Activated naive CD4-positive, alpha-beta T cell treated with anti-CD3 and anti-CD28 coated beads, Interleukin-2, amount 50 U/mL, for 16 hours (primary cell): ENCODE data around the gene MFAP4.

ENCODE experiments used
- DNase-seq: peaks from one replicate; pipeline ENCODE4 v3.0.0-alpha.2; 2020

MFAP4 gene

DNA sequence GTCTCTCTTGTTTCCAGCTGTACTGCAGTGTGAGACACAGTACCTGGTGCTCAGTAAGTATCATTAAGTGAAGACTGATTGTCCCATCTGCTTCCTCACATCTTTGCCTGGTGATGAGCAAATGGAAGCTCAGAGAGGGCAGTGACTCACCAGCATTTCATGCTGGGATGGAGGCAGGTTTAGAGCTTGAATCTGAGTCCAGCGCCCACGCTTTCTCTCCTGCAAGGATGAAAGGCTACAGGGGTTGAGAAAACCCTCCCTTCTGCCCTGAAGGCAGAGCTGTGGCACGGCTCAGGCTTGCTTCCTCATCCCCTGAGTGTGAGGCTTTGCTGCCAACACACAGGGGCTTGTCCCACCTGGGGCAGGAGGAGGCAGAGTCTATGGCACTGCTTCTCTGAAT is 22.5 kb upstream of the MFAP4 start:
- no peak for DNase-seq

DNA sequence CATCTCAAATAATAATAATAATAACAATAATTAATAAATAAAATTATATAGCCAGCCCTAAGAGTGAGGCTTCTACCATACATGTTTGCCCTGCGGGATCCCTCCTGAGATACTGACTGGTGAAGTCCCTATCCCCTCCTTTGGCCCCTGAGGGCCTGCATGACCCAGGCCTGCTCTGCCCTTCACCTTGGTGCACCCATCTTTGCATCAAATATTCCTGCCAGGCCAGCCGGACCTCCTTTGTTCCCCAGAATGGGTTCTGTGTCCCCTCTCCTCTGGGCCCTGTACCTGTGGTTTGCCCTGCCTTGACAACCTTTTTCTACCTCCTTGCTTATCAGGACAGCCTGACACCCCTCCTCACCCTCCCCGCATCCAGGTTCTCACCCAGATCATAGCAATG is 22.1 kb upstream of the MFAP4 start:
- DNase-seq, result no peak

DNA sequence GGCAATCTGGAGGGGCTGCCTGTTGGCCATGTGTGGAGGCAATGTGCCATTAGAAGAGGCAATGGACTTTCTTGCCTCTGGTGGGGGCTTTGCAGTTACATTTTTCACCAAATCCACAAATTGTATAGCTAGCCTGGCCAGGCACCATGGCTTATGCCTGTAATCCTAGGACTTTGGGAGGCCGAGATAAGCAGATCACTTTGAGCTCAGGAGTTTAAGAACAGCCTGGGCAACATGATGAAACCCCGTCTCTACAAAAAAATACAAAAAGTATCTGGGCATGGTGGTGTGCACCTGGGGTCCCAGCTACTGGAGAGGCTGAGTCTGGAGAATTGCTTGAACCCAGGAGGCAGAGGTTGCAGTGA is 21.3 kb upstream of the MFAP4 start:
- no peak for DNase-seq

DNA sequence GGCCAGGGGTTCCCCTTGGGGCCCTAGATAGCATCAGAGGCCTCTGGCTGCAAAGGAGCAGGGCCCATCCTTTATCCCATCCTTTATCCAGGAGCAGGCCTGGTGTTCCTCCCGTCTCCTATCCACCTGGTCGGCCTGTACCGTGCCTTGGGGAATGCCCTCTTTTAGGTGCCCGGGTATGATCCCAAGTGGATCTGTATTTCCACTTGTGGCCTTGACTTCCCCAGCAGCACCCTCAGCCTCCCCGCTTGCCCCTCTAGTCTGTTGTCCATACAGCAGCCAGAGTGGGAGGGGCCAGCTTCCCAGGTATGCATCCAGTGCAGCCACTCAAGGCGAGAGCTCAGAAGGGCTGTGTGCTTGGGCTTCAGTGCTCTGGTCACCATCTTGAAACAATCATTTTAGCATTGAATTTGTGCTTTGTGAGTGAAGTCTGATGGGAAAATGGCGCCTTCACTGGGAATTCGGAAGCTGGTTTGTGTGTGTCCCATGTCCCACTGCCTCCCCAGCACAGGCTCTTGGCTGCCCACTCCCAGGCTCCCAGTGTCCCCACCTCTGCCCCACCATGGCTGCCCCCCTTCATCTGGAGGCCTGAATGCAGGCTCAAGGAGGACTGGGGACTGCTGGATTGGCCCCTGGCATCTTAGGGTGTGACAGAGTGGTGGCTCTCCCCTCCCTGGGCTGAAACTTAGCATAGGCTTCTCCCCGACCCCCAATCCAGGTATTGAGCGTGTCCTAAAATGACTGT is 20.8 kb upstream of the MFAP4 start:
- DNase-seq, result no peak

DNA sequence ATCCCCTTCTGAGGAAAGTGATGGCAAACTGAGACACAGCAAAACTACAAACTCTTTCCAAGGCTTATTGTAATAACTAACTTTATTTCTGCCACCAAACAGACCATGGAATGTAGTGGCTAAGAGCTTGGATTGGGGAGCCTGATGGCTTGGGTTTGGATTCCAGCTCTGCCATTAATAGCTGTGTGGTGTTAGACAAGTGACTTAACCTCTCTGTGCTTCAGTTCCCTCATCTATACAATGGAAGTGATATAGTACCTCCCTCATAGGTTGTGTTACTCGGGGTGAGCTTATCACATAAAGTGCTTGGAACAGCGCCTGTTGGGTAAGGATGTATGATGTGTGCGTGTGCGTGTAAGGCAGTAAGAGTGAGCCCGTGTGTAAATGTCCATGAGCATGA is 18.1 kb upstream of the MFAP4 start:
- no peak for DNase-seq

DNA sequence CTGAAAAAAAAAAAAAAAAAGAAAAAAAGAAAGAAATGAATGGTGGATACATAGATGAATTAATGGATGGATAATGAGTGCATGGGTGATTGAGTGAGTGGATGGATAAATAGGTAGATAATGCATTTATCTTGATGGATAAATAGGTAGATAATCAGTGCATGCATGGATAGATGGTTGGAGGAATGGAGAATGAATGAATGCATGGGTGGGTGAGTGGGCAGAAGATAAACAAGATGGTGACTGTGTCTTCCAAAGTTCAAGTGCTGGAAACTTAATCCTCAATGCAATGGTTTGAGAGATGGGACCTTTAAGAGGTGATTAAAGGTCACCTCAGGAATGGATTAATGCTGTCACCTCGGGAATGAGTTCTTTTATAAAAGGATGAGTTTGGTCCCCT is 17.3 kb upstream of the MFAP4 start:
- no peak for DNase-seq

DNA sequence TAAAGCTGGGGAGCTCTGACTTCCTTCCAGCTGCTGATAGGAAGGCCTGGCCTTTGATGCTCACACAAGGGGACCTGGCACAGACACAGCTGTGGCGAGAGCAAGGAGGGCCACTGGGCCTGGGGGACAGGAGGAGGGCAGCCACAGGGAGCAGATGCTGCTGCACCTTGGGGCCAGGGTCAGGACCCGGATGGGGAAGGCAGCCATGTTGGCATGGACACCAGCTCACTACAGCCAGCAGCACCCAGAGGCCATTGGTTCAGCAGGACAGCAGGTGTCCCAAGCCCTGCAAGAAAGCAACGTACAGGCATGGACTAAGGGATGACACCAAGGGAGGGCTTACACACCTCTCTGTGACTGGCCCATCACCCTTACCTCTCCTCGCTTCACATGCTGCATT is 16.0 kb upstream of the MFAP4 start:
- no peak for DNase-seq

DNA sequence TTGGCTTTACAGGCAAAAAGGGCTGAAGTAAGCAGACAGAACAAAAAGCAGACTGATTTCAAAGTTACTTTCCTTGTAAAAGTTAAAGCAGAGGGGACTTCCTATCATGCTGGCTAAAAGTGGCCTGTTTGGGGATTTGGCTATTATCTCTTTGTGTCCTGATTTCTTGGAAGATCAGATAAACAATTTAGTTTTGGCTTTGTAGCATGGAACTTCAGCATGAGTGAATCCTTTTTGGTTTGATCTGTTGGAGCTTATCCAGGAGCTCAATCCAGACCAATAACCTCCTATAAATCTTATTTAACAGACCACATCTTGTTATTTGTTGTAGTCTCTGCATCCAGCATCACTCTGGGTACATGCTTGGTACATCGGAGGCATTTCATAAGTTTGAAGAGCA is 15.2 kb upstream of the MFAP4 start:
- no peak for DNase-seq

DNA sequence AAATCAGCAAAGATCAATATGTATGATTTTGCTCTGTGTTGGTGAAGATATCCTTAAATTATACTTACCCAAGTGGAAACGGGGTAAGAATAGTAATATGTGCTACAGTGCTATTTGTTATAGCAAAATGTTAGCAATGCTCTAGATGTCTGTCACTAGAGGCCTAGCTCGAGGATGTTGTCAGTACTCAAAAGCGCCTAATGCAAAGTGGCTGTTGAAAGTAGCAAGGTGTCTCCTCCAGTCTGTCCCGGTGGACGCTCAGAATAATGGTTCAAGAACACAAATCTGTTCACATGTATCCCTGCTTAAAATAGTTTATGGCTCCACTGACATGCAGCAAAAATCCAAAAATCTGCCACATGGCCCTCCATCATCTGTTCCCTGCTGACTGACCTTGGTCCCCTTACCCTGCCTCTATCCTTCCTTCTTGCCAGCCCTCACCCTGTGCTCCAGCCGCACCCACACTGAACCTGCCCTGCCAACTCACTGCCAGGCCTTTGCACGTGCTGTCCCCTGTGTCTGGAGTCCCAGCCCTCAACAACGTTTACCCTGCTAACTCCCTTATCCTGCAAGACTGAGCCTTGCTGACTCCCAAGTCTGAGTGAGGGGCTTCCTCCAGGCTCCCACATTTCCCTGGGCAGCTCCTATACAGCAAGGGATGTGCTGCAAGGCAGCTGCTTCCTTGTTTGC is 14.5 kb upstream of the MFAP4 start:
- DNase-seq, result no peak

DNA sequence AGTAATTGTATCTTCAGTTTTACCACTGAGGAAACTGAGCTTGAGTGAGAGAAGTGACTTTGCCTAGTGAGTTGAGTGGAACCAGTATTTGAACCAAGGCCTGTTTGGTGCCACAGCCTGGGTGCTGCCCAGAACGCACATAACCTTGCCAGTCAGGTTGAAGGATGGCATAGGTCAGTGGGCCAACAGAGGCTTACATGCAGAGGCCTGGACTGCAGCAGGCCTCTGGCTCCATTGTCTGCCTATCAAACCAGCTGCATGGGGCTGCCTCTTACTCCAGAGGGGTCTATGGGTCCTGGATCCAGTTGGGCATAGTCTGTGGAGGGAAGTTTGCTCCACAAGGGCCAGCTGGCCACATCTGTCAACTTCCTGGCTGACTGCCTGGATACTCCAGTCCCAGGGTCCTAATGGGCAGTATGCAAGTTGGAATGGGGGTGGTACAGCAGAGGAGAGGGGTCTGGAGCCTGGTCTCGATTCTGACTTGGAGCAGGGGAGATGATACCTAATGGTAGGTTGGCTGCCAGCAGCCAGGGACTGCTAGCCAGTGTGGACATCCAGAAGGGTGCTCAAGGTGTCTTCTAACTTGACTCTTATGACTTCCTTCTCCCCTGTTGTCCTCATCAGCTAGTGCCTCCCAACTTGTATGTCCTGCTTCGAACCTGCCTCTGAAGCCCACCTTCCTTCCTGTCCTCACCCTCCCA is 12.9 kb upstream of the MFAP4 start:
- DNase-seq, result no peak

DNA sequence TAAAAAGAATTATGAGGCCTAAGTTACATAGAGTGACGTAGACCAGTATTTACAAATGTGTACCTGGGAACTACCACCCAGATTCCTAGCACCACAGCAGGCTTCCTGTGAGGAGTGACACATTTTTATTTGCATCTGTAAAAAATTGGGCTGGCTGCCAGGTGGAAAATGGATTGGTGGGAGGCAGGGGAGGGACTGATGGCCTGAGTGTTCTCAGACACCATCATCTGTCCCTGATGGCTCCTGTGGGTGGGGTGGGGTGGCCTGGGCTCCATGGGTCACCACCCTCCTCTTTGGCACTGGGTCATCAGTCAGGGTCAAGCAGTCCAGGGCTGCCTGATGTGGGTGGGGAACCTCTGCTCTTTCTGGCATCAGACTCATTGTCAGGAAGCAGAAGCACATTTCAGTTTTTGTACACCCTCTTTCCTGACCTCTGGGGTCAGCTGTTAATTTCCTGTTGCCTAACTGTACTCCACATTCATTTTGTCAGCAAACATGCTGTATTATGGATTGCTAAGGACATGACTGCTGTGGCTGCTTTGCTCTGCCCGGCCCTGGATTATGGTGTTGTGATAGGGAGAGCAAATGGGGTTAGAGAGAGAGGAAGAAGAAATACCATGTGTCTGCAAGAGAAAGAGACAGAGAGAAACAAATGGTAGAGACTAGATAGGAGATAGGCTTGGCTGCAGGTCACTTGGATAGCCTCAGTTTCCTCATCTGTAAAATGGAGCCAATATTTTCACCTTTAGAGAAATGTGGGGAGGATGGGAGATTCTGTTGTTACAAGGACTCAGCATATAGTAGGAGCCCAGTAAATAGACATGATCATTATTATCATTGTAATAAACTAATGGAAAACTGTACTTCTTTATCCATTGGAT is 11.6 kb upstream of the MFAP4 start:
- no peak for DNase-seq

DNA sequence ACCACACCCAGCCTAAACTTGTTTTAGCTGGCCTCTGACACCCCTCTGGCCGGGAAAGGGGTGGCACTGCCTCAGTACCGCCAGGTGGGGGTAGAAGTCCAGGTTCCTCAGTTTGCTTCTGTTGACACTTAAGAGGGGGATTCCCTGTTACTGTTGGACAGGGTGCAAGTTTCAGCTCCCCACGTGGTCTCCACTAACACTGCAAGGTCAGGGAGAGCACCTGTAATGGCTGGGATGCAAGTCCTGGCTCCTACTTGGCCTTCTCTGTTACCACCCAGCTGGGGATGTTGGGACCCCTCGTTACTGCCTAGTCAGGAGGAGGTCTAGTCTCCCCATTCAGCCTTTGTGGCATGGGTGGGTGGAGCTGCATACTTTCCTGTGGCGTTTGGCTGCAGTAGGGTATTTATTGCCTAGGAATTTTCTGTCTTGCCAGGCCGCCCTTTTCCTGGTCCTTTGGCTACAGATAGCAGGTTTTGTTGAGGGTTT is 10.6 kb upstream of the MFAP4 start:
- no peak for DNase-seq

DNA sequence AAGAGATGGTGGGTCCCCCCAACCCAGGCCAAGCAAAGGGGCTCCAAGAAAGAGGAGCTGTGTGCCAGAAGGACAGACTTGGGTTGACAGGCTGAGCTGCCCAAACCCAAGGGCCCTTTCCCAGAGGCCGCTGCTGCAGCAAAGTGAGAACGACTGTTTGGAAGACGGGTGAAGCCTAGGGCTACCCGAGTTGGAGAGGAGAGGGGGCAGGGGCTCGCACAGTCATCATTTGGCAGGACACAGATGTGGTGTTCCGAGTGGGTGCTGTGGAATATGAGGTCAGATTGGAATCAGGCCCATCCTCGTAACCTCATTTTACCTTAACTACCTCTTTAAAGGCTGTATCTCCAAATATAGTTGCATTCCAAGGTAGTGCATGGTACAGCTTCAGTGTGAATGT is 5.3 kb upstream of the MFAP4 start:
- DNase-seq, result no peak

DNA sequence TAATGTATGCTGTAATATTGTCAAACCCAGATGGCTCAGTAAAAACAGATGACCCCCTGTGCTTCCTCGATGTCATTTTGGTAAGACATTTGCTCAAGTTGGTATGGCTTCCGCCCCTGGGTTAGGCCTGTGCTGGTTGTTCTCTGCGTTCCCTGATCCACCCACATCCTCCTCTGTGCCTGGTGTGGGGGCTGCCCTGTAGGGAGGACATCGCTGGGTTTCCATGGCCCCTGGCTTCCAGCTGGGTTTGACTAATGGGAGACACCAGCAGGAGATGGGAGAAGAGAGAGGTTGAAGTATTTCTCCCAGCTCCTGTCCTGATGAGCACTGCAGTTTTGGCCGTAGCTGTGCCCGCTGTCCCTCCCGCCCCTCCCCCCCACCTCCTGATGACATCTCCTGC is 4.4 kb upstream of the MFAP4 start:
- no peak for DNase-seq

DNA sequence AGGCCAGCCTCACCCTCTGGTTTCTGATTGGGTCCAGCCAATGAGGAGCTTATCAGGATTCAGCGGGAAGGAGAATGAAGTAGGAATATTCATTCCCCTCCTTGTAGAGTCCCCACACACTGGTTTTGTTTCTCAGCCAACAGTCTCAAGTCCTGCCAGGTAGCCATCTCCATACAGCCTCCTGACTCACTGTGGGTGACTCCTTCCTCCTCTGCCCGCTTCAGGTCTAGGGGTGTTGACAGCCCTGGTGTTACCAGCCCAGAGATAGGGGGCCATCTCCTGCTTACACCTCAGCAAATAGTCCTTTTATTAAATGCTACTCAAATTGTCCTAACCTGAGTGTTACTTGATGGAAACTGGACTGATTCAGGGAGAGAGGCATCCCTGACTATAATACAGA is 4.0 kb upstream of the MFAP4 start:
- DNase-seq, result no peak

DNA sequence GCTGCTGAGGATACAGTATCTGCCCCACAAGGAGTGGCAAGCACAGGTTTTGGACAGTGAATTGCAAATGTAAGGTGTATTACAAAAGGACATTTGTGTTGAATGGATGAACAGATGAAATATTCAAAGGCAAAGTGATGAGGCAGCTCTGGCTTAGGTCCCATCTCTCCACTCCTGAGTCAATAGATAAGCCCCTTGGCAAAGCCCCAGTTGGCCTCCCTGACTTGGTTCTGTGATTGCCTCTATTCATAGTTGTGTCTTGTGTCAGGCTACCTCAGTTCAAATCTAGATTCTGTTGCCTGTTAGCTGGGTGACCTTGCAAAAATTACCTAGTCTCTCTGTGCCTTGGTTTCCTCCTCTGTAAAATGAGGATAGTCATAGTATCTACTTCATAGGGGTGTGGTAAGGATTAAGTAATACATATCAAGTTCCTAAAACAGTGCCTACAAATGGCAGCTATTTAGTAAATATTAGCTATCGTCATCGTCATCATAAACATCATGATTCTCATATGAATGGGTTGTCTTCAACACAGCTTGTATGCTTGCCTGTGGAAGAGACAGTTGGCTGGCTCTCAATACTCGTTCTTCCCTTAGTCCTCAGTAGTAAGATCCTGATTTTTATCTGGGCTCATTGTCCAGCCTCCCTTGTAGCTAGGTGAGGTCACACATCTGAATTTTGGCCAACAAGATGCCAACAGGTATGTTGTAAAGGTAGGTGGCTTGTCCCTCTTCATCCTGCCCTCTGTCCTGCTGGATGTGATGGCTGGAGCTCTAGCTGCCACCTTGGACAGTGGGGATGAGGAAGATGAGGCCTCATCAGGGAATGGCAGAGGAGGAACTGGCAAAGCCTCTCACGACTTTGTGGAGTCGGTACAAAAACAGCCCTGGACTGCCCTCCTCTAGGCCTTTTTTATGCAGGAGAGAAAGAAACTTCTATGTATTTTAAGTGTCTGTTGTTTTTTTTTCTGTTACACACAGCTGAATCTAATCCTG is 2.1 kb upstream of the MFAP4 start:
- DNase-seq, result no peak

DNA sequence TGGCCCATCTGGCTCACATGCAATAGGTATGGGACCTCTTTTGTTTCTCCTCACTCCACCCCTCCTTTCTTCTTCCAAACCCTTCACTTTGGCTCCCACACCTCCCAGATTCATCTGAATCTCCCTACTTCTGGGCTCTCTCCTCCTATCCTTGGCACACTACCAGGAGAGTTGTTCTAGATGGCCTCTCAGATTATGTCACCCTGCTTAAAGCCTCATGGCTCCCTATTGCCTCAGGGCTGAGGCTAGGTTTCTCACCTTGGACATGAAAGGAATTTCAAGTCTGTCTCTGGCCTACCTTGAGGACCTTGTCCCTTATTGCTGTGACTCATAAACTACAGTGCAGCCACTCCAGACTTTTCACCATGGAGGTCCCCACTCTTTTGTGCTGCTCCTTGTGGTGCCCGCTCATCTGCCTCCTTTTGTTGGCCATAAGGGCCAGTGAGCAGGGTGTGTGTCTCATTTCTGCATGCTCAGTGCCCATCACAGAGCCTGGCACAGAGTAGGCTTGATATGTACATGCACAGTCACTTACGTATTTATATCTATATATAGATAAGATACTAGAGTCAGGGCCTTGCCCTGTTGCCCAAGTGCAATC is 1.0 kb upstream of the MFAP4 start:
- no peak for DNase-seq

DNA sequence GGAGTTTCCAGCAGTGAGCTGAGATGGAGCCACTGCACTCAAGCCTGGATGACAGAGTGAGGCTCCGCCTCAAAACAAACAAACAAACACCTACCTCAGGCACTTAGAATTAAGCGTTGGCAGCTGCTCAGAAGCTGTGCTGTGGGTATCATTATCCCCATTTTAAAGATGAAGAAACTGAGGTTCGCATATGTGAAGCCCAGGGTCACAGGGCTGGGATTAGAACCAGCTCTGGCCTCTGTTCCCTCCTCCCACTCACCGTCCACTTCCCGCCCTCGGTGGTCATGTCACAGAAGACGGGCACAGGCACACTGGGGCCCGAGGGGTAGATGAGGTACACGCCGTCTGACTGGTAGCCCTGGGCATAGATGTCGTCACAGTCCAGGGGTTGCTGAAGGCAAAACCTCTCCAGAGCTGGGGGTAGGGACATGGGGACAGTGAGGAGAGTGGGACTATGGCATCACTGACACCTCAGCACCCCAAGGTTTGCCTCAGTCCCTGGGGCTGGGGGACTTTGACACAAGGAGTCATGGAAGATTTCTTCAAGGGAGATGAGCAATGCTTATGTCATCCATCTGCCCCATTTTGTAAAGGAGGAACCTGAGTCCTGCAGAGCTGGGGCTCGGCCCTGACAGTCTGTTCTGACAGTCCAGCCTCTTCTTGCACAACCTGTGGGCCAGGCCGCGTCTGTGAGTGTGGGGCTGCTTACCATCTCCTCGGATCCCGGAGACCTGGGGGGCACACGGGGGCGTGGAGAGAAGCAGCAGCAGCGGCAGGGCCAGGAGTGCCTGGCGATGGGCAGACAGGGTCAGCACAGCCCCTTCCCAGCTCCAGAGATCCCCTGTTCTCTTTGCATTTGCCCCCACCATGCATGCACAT is 700 bp downstream of the MFAP4 start:
- no peak for DNase-seq

DNA sequence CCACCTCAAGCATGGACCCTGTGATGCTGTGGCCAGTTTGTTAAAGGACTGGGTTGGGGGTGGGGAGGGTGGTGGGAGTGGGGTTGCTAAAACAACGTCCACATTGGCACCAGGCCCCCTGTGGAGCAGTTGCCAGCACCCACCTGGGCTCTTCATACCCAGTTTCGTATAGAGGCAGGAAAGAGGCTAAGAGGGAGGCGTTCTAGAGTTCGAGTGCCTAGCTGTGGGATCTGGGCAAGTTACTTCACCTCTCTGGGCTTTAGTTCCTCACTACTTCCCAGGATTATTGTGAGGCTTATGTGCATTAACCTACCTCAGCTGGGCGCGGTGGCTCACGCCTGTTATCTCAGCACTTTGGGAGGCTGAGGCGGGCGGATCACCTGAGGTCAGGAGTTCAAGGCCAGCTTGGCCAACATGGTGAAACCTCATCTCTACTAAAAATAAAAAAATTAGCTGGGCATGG is 1.4 kb downstream of the MFAP4 start:
- DNase-seq, result no peak

DNA sequence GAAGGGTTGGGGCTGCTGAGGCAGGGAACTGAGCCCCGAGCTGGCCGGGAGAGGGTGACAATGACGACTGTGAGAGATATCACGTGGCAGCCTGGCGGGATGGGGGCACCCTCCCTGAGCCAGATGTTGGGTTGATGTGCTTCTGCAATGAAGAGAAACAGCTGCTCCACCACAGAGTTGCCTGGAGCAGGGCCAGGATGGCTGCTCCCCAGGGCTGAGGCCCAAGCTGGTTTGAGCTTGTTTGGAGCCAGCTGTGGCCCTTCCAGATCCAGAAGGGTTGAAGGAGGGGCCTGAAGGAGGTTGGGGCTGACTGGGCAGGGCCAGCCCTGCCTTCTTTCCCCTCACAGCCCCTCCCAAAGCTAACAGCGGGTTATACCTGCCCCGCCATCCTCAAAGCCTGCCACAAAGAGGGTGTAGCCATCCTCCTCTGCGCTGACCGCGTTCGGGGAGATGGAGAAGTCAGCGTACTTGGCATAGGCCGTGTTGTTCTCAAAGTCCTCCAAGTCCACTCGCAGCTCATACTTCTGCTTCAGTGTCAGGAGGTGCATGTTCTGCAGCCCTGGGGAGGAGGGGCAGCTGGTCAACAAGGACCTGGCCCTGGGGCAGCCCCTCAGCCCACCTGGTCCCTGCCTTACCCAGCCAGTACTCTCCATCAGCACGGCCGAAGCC is 2.1 kb downstream of the MFAP4 start:
- no peak for DNase-seq
